ENCODE data around the gene LSM12.
A peak's percentile ranks its signal among the peaks of the same experiment; 100 is the strongest.

DNA sequence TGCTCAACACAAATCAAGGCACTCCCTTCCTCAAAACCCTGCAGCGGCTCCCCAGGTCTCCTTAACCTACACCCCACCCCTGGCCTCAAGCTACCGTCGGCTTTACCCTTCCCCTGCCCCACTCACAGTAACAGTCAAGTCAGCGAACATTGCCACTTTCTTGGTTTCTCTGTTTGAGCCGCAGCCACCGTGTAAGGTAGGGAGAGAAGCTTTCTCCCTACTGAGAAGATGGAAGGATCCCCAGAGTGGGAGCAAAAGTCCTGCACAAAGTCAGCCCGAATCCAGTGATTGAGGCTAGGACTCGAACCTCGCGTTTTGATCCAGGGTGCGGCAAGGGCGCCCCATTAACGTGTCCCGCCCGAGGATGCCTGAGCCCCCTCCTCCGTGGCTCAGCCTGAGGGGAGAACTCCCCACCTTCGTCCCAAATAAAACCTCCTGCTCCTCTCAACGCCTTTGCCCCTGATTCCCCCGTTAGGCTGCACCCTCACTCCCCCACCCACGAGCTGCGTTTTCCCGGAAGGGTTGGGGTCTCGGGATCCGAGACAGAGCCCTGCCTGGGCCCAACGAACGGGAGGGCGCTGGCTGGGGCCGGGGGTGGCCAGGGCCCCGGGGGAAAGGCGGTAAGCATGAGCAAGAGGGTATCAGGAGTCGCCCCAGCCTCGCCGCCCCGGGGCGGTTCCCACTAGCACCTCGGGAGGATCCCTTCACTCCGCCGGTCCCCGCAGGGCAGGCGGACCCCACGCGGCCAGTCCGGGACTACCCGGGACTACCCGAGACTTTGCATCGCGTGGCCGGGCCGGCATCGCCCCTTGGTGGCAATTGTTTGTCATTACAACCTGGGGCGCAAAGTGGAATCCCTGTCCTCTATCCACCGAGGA is 72.0 kb downstream of the LSM12 start:
- TF ChIP-seq, protein P1, sequence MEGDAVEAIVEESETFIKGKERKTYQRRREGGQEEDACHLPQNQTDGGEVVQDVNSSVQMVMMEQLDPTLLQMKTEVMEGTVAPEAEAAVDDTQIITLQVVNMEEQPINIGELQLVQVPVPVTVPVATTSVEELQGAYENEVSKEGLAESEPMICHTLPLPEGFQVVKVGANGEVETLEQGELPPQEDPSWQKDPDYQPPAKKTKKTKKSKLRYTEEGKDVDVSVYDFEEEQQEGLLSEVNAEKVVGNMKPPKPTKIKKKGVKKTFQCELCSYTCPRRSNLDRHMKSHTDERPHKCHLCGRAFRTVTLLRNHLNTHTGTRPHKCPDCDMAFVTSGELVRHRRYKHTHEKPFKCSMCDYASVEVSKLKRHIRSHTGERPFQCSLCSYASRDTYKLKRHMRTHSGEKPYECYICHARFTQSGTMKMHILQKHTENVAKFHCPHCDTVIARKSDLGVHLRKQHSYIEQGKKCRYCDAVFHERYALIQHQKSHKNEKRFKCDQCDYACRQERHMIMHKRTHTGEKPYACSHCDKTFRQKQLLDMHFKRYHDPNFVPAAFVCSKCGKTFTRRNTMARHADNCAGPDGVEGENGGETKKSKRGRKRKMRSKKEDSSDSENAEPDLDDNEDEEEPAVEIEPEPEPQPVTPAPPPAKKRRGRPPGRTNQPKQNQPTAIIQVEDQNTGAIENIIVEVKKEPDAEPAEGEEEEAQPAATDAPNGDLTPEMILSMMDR (IDR thresholded peaks at IDR 0.05 in 4 of 5, conservative IDR thresholded peaks at IDR 0.05 in 1 of 5), result peak; percentile 81 to 91 (median 88)
- TF ChIP-seq POLR2A (IDR thresholded peaks at IDR 0.05), result no peak

Data from gastrocnemius medialis (tissue), 4 donors.